Bronchial smooth muscle cell (primary cell): Measurements from ENCODE around the gene TBL1XR1. TPM values are rescaled to one million over a fixed set of nuclear protein-coding genes. Genes with fewer than 3 reads are reported as not detected.

Experiments used
- total RNA-seq: library from RNA; depleted of rRNA; stranded (reverse); fragments of >200 nt; gene quantifications from 2 replicates; pipeline ENCODE4 v1.2.1, GENCODE V29; 2014

The TBL1XR1 gene
- 240 and 309 TPM in 2 replicates for total RNA-seq

DNA sequence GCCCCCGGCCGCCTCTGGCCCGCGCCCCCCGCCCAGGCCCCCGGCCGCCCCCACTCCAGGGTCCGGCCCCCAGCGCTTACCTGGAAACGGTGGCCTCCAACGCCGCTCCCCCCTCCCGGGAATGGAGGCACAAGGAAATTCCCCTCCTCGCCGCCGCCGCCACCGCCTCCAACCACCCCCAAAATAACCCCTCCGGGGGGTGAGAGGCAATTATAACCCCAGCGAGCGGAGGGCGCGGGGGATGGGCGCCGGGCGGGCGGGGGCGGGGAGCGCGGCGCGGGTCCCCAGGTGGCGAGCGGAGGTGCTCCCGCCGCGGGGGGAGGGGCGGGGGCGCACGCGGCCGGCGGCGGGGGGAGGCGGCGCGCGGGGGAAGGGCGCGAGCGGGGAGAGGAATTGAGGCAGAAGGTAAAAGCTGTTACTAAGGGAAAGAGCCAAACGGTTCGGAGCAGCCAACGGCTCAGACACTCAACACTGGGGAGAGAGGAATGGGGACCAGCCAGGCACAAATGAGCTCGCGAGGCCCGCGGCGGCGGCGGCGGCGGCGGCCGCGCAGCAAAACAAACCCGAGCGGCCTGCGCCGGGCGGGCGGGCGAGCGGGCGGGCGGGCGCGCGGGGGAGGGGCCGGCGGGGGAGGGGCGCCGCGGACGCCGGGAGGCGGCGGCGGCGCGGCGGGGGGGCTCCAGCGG, at the start of gene TBL1XR1:
Gene TBL1XR1, minus strand, starts transcription at position 442 of the 686 bp plus-strand sequence. CDS start 132,505 bp downstream, outside the sequence.

